Spleen (tissue), 11 donors: Measurements from ENCODE around the gene FBN1. TPM values are rescaled to one million over a fixed set of nuclear protein-coding genes. Genes with fewer than 3 reads are reported as not detected.

ENCODE experiments used
- DNase-seq: peaks from one replicate; pipeline ENCODE4 v3.0.0-alpha.2; 2020
- H3K27ac ChIP-seq, 8 donors: fragments of 200-600 bp; sonication (generic) in 7 of 8; 1 replicate in 4 of 8; 2 replicates in 4 of 8; pipeline versions ENCODE4 v1.5.0 to v1.8.0; 2016 to 2021; ENCODE audit warnings: inconsistent platforms in 4 of 8, mild to moderate bottlenecking in 4 of 8, moderate library complexity in 1 of 8
- H3K27me3 ChIP-seq, 7 donors: fragments of 200-600 bp; sonication (generic) in 6 of 7; replicated peaks in 1 of 7; 1 replicate in 4 of 7; 2 replicates in 3 of 7; pipeline versions ENCODE4 v1.5.0 to v1.8.0; 2016 to 2021; ENCODE audit warnings: inconsistent platforms in 3 of 7, mild to moderate bottlenecking in 1 of 7
- H3K36me3 ChIP-seq, 6 donors: fragments of 200-600 bp; sonication (generic) in 5 of 6; 1 replicate in 4 of 6; 2 replicates in 2 of 6; pipeline versions ENCODE4 v1.5.0 to v1.8.0; 2016 to 2021; ENCODE audit warnings: inconsistent platforms in 2 of 6
- H3K4me1 ChIP-seq, 6 donors: fragments of 200-600 bp; sonication (generic) in 5 of 6; 1 replicate in 3 of 6; 2 replicates in 3 of 6; pipeline versions ENCODE4 v1.5.0 to v1.8.0; 2016 to 2021; ENCODE audit warnings: inconsistent platforms in 3 of 6
- H3K4me3 ChIP-seq, 8 donors: fragments of 200-600 bp; sonication (generic) in 7 of 8; 1 replicate in 4 of 8; 2 replicates in 4 of 8; pipeline versions ENCODE4 v1.5.0 to v1.8.0; 2016 to 2021; ENCODE audit warnings: inconsistent platforms in 4 of 8, mild to moderate bottlenecking in 4 of 8, moderate library complexity in 2 of 8
- H3K9me3 ChIP-seq, 8 donors: fragments of 200-600 bp; sonication (generic) in 7 of 8; 1 replicate in 4 of 8; 2 replicates in 4 of 8; pipeline versions ENCODE4 v1.5.0 to v1.8.0; 2016 to 2021; ENCODE audit warnings: inconsistent platforms in 4 of 8
- POLR2A ChIP-seq, 3 donors: fragments of 450-650 bp; IDR thresholded peaks; one replicate each; pipeline ENCODE4 v1.5.1; 2017; ENCODE audit warnings: antibody characterized with exemption in 3 of 3, mild to moderate bottlenecking in 1 of 3
- POLR2AphosphoS5 ChIP-seq, 3 donors: sonication (generic); formaldehyde crosslinking; IDR thresholded peaks; one replicate each; pipeline ENCODE4 v1.5.1; 2017; ENCODE audit warnings: antibody characterized with exemption in 3 of 3
- WGBS, 5 donors: extraction: QIAGEN DNeasy Blood & Tissue Kit in 3 of 5; methylation state at CpG; one replicate each; pipeline versions ENCODE4 v1.1.5 to v1.1.7; 2013 to 2018; 5-methylcytosine and 5-hydroxymethylcytosine counted together
- intact Hi-C: fragments of 100-400 bp; cut with DNase I; formaldehyde crosslinking; loops from one replicate; pipeline ENCODE4 v1.15.0; 2023; ENCODE audit warnings: low total_unique reads
- polyA plus RNA-seq, 3 donors: library from polyadenylated mRNA; stranded (reverse); fragments of 200-250 nt; gene quantifications; one replicate each; pipeline ENCODE4 v1.2.1, GENCODE V29; 2013
- total RNA-seq, 7 donors: library from RNA; depleted of rRNA in 3 of 7; stranded (reverse); fragments of >200 nt in 3 of 7; fragmentation: NEBNext Ultra II Directional in 4 of 7; extraction: Animal tissue kit (Norgen Biotek cat#: 25700) in 4 of 7; gene quantifications; one replicate each; pipeline versions ENCODE4 v1.1.0 to v1.2.1, GENCODE V29; 2016 to 2021
- TF ChIP-seq, protein P1 (sequence below), 11 experiments: fragments of 200-600 bp in 7 of 11; fragments of 450-650 bp in 4 of 11; sonication (generic) in 4 of 11; IDR thresholded peaks in 8 of 11; conservative IDR thresholded peaks in 3 of 11; 1 replicate in 7 of 11; 2 replicates in 4 of 11; pipeline versions ENCODE4 v1.4.0 to v1.8.0; 2016 to 2021; ENCODE audit warnings: antibody characterized with exemption in 11 of 11, inconsistent platforms in 4 of 11, mild to moderate bottlenecking in 1 of 11
- donor health status: healthy with polysubstance abuse.
- donor health status: DM: no; HTN: no; CAD: no; lungs with moderate emphysema.
- donor health status: DM: no; HTN: no; CAD: no.
- donor health status: Bipolar disorder and iron deficiency.
- donor health status: healthy.
- donor health status: DM: no; HTN: no; CAD: no.
- donor health status: DM: yes; HTN: yes; CAD: no.

The FBN1 gene
- total and polyA plus RNA-seq, 10 donors = 3.2 to 139 (median 45.4) TPM

DNA sequence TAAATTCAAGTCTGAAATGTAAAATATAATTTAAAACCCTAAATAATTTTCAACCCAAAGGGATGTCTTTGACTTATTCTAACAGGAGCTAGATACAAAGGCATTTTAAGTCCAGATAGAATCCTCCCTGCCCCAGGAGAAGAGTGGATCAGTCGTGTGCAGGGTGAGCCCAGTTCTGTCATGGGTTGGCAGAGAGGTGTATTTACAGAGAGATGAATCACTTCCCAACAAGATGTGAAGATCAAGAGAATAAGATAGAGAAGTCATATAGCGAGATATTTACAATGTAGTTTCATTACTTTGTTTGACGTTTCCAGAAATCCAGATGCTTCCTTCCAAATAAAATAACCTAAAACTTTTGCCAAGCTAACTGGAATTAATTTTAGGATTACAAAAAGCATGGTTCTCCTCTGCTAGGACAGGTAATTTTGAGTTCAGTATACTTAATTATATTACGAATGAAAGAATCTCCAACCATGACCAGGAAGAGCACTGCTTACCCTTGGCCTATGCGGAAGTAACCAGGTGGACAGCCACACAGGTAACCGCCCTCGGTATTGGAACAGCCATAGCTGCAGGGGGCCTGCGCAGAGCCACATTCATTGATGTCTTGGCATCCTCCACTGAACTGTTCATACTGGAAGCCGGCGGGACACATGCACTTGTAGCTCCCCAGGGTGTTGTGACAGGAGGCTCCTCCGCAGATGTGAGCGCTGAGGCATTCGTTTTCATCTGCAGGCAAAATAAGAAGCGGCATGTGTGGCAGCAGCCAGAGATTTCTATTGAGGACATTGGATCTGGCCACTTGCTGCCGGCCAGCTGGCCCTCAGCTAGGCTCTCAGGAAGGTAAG lies 230.2 kb downstream of the FBN1 start:
- H3K36me3 ChIP-seq = peaks cover 0 to 92% (median 13%) of the 10 kb centered on the region in 6 donors
- H3K27me3 ChIP-seq = no peaks in the 10 kb centered on the region
- 87 to 93% (median 91%) methylated on average over 15 of the region's 15 CpGs for WGBS, 5 donors
- no peak overlapping the region for H3K4me3 ChIP-seq
- intact Hi-C loops = no loop called here
- no peak overlapping the region for H3K27ac ChIP-seq
- no peaks in the 10 kb centered on the region for H3K4me1 ChIP-seq
- H3K9me3 ChIP-seq = no peaks in the 10 kb centered on the region
- no peak for DNase-seq
- TF ChIP-seq, protein P1, sequence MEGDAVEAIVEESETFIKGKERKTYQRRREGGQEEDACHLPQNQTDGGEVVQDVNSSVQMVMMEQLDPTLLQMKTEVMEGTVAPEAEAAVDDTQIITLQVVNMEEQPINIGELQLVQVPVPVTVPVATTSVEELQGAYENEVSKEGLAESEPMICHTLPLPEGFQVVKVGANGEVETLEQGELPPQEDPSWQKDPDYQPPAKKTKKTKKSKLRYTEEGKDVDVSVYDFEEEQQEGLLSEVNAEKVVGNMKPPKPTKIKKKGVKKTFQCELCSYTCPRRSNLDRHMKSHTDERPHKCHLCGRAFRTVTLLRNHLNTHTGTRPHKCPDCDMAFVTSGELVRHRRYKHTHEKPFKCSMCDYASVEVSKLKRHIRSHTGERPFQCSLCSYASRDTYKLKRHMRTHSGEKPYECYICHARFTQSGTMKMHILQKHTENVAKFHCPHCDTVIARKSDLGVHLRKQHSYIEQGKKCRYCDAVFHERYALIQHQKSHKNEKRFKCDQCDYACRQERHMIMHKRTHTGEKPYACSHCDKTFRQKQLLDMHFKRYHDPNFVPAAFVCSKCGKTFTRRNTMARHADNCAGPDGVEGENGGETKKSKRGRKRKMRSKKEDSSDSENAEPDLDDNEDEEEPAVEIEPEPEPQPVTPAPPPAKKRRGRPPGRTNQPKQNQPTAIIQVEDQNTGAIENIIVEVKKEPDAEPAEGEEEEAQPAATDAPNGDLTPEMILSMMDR (IDR thresholded peaks at IDR 0.05 in 8 of 11, conservative IDR thresholded peaks at IDR 0.05 in 3 of 11) = no peak
- TF ChIP-seq POLR2A (IDR thresholded peaks at IDR 0.05) (no peak), POLR2AphosphoS5 (IDR thresholded peaks at IDR 0.05) (no peak)

GRCh38 chr15:48414015-48414414 lies 231.5 kb downstream of the FBN1 start:
- H3K4me3 ChIP-seq = no peak overlapping the region
- no peaks in the 10 kb centered on the region for H3K4me1 ChIP-seq
- no peaks in the 10 kb centered on the region for H3K9me3 ChIP-seq
- H3K27me3 ChIP-seq = no peaks in the 10 kb centered on the region
- H3K36me3 ChIP-seq = peaks cover 0 to 92% (median 13%) of the 10 kb centered on the region in 6 donors
- intact Hi-C loops = no loop called here
- TF ChIP-seq, protein P1 (IDR thresholded peaks at IDR 0.05 in 8 of 11, conservative IDR thresholded peaks at IDR 0.05 in 3 of 11) = no peak
- TF ChIP-seq POLR2A (IDR thresholded peaks at IDR 0.05) = no peak
- no peak for TF ChIP-seq POLR2AphosphoS5 (IDR thresholded peaks at IDR 0.05)
- H3K27ac ChIP-seq = no peak overlapping the region
- DNase-seq = no peak
- WGBS, 5 donors = 78 to 93% (median 86%) methylated on average over 3 of the region's 3 CpGs

- Histone ChIP-seq H3K4me1 (no peaks in the 10 kb centered on the region), H3K36me3 (peaks cover 0 to 86% (median 13%) of the 10 kb centered on the region in 6 donors), H3K27me3 (no peaks in the 10 kb centered on the region), H3K27ac (no peak overlapping the region), H3K4me3 (no peak overlapping the region), H3K9me3 (no peaks in the 10 kb centered on the region)
- intact Hi-C loops = no loop called here
- 85 to 91% (median 90%) methylated on average over 6 of the region's 6 CpGs for WGBS, 5 donors
- DNase-seq = no peak
- no peak for TF ChIP-seq POLR2AphosphoS5 (IDR thresholded peaks at IDR 0.05)
- TF ChIP-seq, protein P1 (IDR thresholded peaks at IDR 0.05 in 8 of 11, conservative IDR thresholded peaks at IDR 0.05 in 3 of 11) = no peak
- TF ChIP-seq POLR2A (IDR thresholded peaks at IDR 0.05) = no peak
These were observed 232.2 kb downstream of the FBN1 start for GRCh38 chr15:48413304-48413703.

- H3K27me3 ChIP-seq = no peaks in the 10 kb centered on the region
- no peaks in the 10 kb centered on the region for H3K9me3 ChIP-seq
- H3K27ac ChIP-seq = no peak overlapping the region
- DNase-seq = no peak
- H3K4me1 ChIP-seq = no peaks in the 10 kb centered on the region
- H3K36me3 ChIP-seq = peaks cover 0 to 81% (median 13%) of the 10 kb centered on the region in 6 donors
- WGBS, 5 donors = 78 to 87% (median 83%) methylated on average over 6 of the region's 6 CpGs
- no peak for TF ChIP-seq POLR2AphosphoS5 (IDR thresholded peaks at IDR 0.05)
- no peak for TF ChIP-seq POLR2A (IDR thresholded peaks at IDR 0.05)
- TF ChIP-seq, protein P1 (IDR thresholded peaks at IDR 0.05 in 8 of 11, conservative IDR thresholded peaks at IDR 0.05 in 3 of 11) = no peak
- intact Hi-C loops = no loop called here
- H3K4me3 ChIP-seq = no peak overlapping the region
These were observed 233.4 kb downstream of the FBN1 start for GRCh38 chr15:48411971-48412591.
